HG02798 (cell line): ENCODE results near the gene AMMECR1.
"Not testable (repeated sequence)": the region's sequence is repeated elsewhere in the genome, so short reads cannot be mapped to it uniquely, and the experiment has no call there.

ENCODE experiments used
- ATAC-seq: cut with Tn5 transposase; IDR thresholded peaks from one replicate; pipeline ENCODE4 v1.9.1; 2021; ENCODE audit warnings: mild to moderate bottlenecking; ENCODE audit not compliant: unreplicated experiment, poor library complexity

AMMECR1 gene

GRCh38 chrX:110175146-110175545, 142.7 kb downstream of the AMMECR1 start:
- no peak for ATAC-seq

DNA sequence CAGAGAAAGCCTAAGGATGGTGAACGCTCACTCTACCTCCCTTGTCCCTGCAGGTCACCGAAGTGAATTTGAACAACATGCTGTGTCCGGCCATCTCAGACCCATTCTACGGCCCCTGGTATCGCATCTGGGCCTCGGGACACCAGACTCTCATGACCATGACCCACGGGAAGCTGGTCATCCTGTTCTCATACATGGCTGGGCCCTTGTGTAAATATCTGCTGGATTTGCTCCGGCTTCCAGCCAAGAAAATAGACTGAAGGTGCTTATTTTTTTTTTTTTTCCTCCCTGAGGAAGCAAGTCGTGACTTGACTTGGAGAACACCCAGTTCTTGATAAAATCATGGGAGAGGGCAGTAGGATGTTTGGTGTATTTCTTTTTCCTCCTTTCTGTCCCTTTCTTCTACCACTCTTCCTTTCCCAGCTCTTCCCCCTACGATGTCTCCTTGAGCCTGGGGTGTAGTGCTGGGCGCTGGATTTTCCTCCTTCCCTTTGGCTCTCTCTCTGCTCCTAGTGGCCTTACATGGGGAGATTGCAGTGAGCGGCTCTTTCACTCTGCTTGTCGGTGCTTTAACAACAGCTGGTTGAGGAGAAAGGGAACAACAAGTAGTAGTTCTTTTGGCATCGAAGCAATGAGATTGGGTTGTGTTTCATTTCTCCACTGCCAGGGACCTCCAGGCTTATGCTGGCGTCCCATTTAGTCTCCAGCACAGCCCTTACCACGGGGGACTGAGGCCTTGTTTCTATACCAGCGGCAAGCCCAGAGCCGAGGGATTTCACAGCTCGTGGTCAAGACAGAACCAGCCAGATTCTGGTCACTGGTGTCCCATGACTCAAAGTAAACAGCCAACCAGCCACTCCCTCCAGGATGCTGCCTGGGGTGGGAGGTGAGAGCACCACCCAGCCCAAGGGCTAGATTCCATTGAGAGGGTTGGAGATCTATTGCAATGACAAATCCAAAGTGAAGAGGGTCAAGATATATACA, 144.4 kb downstream of the AMMECR1 start:
- no peak for ATAC-seq

DNA sequence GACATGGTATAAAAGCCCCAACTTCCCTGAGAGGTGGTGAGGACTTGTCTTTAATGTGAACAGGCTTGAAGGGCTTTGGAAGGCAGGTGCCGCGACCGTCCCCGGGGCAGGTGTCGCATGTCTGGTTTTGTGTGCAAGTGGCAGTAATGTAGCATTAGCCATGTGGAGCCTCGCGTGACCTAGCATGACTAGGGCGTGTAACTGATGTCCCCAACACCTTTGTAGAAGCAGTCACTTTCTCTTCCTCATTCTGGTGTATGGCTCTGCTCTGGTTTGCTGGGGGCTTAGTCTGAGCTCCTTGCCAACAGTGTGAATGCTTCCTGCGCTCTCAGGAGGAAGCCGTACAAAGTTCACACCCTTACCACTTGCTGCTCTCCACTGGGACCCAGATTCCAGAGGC, 145.7 kb downstream of the AMMECR1 start:
- ATAC-seq, result peak; percentile 99

DNA sequence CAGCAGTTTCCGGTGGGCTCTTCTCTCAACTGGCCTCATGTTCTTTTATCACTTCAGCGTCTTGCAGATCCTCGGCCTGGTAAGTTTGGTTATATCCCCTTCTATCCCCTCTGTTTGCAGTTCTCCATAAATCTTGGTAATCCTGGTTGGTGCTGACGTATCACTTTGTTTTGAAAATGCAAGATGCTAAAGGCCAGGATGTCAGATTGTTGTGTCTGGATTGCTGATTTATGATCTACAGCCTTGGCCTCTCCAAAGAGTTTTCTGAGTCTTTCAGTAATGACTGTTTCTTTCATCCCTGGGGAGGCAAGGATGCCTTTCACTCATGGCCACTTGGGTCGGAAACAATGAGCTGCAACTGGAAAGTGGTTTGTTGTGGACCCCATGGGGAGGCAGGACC, 146.4 kb downstream of the AMMECR1 start:
- no peak for ATAC-seq

GRCh38 chrX:110170029-110170428, 147.9 kb downstream of the AMMECR1 start:
- ATAC-seq, result no peak

DNA sequence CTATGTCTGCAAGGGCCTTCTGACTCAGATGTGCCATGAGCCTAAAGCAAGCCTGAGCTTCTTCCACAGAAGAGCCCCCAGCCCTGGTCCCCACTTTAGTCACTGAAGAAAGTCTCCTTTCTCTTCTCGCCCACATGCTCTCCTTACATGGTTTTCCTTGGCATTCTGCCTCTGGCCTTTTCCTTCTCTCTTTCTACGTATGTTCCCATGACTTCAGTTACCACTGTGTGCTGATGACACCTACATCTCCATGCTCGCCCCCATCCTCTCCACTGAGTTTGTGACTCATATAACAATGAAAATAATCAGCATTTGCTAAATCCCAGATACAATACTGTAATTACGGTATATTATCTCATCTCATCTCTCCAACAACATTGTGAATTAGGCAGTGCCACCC, 149.3 kb downstream of the AMMECR1 start:
- no peak for ATAC-seq

DNA sequence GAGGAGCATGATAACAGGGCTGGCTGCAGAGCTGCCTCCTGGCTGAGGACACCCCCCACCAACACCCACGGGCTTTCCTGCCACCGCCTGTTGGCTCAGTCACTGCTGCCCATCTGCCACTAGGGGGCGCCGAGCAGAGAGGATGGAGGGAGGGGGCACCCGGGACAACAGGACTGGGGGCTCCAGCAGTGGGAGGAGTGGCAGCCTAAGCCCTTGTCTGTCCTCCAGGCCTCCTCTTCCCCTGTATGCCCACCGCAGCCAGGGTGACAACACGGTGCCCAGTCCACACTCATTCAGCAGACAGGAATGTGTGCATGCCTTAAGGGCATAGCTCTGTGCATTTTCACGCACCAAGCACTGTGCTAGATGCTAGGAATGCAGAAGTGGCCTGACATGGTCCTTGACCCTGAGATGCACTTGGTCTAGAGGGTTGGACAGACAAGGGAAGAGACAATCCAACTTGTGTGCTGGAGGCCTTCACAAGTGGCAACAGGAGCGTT, 149.9 kb downstream of the AMMECR1 start:
- ATAC-seq, result peak; percentile 24

GRCh38 chrX:110163488-110163887, 154.4 kb downstream of the AMMECR1 start:
- ATAC-seq, result no peak

DNA sequence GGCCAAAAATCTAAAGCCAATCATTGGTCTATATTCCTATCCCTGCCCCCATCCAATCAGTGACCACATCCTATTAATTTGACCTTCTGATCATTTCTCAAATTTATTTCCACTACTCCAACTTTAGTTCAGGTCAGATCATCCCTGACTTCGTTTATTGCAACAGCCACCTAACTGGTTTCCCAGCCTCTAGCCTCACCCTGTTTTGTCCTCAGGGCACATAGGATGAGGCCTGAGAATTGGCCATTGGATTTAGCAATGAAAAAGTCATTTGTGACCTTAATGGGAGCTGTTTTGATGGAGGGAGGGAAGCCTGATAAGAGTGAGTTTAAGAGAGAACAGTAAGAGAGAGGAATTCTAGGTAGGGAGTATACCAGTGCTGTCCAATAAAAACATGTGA, 155.0 kb downstream of the AMMECR1 start:
- ATAC-seq, result no peak

DNA sequence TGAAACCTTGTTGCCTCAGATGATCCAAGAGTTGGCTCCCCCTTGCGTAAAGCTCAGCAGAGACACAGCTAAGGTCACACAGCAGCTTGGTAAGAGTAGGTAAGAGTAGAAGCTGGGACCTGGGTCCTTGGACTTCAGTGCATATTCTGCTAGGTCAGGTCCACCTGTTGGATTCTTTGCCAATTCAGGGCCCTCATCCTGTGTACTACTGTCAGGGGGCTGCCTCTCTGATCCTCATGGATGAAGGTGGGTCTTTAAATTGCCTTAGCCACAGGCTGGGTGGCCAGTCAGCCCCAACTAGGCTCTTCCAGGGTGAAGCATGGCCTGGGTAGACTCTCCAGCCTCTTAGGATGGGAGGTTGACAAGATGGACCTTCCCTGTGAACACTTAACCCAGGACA, 155.8 kb downstream of the AMMECR1 start:
- ATAC-seq, result no peak

- ATAC-seq, result no peak
These were observed 156.6 kb downstream of the AMMECR1 start for GRCh38 chrX:110161361-110161686.

- no peak for ATAC-seq
These were observed 158.0 kb downstream of the AMMECR1 start for GRCh38 chrX:110159865-110160264.

DNA sequence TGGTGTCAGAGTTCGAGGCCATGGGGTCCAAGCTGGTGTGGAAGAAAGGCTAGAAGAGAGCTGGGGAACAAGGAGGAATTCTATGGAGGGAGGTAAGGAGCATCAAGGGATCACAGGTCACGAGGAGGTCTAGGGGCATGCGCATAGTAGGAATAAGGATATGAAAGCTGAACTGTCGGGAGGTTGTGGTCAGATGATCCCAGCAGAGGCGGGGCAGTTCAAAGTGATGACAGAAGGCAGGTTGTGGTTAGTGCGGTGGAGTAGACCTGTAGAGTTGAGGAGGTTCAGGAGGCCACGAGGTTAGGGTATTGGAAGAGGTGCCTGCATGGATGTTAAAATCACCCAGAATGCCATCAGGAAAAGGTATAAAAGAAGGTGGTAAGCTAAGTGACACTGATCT, 158.7 kb downstream of the AMMECR1 start:
- no peak for ATAC-seq

GRCh38 chrX:110157444-110157843, 160.4 kb downstream of the AMMECR1 start:
- ATAC-seq, result no peak

DNA sequence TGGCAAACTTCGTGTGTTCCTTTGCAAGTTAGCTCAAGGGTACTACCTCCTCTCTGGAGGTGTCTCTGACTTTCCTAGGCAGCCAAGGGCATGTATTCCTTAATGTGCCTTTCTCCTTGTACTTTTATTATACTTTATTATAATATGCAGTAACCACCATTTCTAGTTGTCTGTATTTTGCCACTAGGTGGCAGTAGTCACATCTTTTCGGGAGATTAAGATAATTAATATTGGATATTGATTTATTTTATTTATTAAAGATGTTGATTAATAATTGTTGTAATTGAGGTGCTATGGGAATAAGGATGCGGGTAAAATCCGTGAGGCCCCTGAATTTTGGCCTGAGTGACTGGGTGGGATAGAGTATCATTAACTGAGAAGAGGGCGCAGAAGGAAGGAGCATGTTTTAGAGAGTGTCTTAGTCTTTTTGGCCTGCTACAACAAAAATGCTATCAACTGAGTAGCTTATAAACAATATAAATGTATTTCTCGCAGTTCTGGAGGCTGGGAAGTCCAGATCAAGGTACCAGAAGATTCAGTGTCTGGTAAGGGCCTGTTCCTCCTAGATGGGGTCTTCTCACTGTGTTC, 161.6 kb downstream of the AMMECR1 start:
- no peak for ATAC-seq

DNA sequence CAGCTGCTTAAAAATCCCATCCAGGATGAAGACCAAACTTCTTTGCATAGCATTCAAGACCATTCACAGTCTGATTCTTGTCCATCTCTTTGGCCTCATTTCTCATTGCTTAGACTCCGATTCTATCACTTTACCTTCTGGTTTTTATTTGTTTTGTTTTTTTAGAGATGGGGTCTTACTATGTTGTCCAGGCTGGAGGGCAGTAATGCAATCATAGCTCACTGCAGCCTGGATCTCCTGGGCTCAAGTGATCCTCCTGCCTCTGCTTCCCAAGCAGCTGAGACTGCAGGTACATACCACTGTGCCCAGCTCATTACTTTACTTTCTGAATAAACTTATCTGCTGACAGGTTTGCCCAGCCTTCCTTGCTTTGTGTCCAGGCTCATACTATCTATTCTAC, 162.1 kb downstream of the AMMECR1 start:
- no peak for ATAC-seq

DNA sequence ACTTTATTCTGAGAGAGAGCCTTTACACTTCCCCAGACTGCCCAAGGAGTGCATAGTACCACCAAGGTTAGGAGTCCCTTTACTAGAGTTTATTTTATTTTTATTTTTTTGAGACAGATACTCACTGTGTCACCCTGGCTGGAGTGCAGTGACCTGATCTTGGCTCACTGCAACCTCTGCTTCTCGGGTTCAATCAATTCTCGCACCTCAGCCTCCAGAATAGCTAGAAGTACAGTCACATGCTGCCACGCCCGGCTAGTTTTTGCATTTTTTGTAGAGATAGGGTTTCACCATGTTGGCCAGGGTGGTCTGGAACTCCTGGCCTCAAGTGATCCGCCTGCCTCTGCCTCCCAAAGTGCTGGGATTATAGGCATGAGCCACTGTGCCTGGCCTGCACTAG, 163.6 kb downstream of the AMMECR1 start:
- not testable (repeated sequence) for ATAC-seq

DNA sequence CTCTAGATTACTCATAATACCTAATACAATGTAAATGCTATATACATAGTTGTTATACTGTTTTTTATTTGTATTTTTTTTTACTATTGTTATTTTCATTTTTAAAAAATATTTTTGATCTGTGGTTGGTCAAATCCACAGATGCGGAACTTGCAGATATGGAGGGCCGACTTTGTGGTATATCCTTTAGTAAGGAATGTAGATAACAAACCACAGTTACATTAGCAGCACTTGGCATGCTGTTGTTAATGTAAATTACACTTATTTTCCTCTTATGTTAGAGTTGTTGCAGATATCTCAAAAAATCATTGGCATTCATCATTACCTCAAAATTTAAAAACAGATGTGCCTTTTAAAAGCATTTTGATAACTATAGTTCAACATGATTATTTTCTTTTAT, 164.0 kb downstream of the AMMECR1 start:
- no peak for ATAC-seq

GRCh38 chrX:110153244-110153643, 164.6 kb downstream of the AMMECR1 start:
- no peak for ATAC-seq

DNA sequence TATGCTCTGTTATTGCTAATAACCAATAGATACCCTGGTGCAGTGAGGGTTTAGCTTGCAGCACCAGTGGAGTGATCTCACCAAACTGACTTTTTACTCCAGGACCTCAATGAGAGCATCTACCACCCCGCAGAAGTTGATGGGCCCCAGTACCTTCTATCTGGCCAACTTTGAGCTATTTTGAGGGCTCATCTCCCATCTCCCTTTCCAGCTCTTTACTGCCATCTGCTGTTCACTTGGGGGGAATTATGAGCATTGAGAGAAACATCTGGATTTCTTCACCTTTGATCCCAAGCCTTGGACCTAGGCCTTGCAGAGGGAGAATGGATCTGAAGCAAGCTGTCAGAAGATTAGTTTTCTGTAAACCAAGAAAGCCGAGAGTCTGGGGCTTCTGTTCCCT, 171.4 kb downstream of the AMMECR1 start:
- peak; percentile 64 for ATAC-seq

DNA sequence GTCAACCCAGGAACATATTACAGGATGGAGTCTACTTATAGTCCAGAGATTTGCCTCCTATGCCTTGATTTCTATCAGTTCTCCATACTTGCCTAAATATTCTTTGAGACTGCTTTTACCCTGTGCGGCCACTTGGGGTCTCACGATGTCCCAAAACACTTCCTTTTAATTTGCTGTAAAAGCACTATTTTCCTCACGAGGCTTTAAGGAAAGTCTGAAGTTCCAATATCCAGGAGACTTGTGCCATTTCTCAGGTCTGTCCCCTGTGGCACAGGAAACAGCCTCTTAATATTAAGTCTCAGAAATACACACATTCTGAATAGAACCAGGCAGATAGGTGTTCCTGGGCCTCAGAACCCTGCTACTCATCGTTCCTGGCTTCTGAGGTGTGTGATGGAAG, 172.0 kb downstream of the AMMECR1 start:
- ATAC-seq, result no peak

GRCh38 chrX:110145311-110145710, 172.6 kb downstream of the AMMECR1 start:
- no peak for ATAC-seq
